Skeletal muscle cell (primary cell): Measurements from ENCODE around the gene SLC5A11.
"Not testable (repeated sequence)": the region's sequence is repeated elsewhere in the genome, so short reads cannot be mapped to it uniquely, and the experiment has no call there.

Experiments used
- DNase-seq: peaks from one replicate; pipeline ENCODE4 v3.0.0-alpha.2; 2010; ENCODE audit warnings: low read depth
- H3K4me3 ChIP-seq: 2 replicates; pipeline ENCODE4 v1.5.1; 2011; ENCODE audit warnings: low read depth, mild to moderate bottlenecking, control low read depth, low read length, moderate library complexity

Gene SLC5A11

GRCh38 chr16:24834459-24835335 is 11.1 kb upstream of the SLC5A11 start:
- DNase-seq, result no peak
- no peak overlapping the region for H3K4me3 ChIP-seq

- H3K4me3 ChIP-seq, result no peak overlapping the region
Measured at GRCh38 chr16:24836836-24837235, 8.9 kb upstream of the SLC5A11 start.

GRCh38 chr16:24837969-24838368 is 7.8 kb upstream of the SLC5A11 start:
- H3K4me3 ChIP-seq, result no peak overlapping the region
- no peak for DNase-seq

More at GRCh38 chr16:24836836-24837235, 8.9 kb upstream of the SLC5A11 start:
- no peak for DNase-seq

- no peak overlapping the region for H3K4me3 ChIP-seq
- no peak for DNase-seq
Measured at GRCh38 chr16:24838554-24839266, 7.1 kb upstream of the SLC5A11 start.

- no peak for DNase-seq
- H3K4me3 ChIP-seq, result no peak overlapping the region
Measured at GRCh38 chr16:24839347-24839972, 6.3 kb upstream of the SLC5A11 start.

GRCh38 chr16:24841291-24841690 is 4.5 kb upstream of the SLC5A11 start:
- DNase-seq, result no peak
- H3K4me3 ChIP-seq, result no peak overlapping the region

- DNase-seq, result no peak
- no peak overlapping the region for H3K4me3 ChIP-seq
Measured at GRCh38 chr16:24844101-24845030, 1.4 kb upstream of the SLC5A11 start.

- not testable (repeated sequence) for H3K4me3 ChIP-seq, DNase-seq
Measured at GRCh38 chr16:24845031-24845365, 765 bp upstream of the SLC5A11 start.

GRCh38 chr16:24846548-24847357 is 990 bp downstream of the SLC5A11 start:
- no peak for DNase-seq
- no peak overlapping the region for H3K4me3 ChIP-seq

- no peak for DNase-seq
- H3K4me3 ChIP-seq, result no peak overlapping the region
Measured at GRCh38 chr16:24847358-24847664, 1.5 kb downstream of the SLC5A11 start.

GRCh38 chr16:24848065-24848464 is 2.3 kb downstream of the SLC5A11 start:
- H3K4me3 ChIP-seq, result no peak overlapping the region
- no peak for DNase-seq

GRCh38 chr16:24849641-24850040 is 3.9 kb downstream of the SLC5A11 start:
- DNase-seq, result no peak
- H3K4me3 ChIP-seq, result no peak overlapping the region

GRCh38 chr16:24850289-24850938 is 4.7 kb downstream of the SLC5A11 start:
- no peak overlapping the region for H3K4me3 ChIP-seq
- no peak for DNase-seq

GRCh38 chr16:24851700-24852099 is 5.9 kb downstream of the SLC5A11 start:
- no peak overlapping the region for H3K4me3 ChIP-seq
- no peak for DNase-seq

- DNase-seq, result no peak
- no peak overlapping the region for H3K4me3 ChIP-seq
Measured at GRCh38 chr16:24852281-24852721, 6.5 kb downstream of the SLC5A11 start.

GRCh38 chr16:24853169-24853824 is 7.5 kb downstream of the SLC5A11 start:
- H3K4me3 ChIP-seq, result no peak overlapping the region
- DNase-seq, result no peak

GRCh38 chr16:24853830-24854229 is 8.1 kb downstream of the SLC5A11 start:
- DNase-seq, result no peak
- H3K4me3 ChIP-seq, result no peak overlapping the region
